SKM-1 treated with dmso at 0.1 percent for 144 hours (cell line): ENCODE measurements around the gene TXLNB.
"Not testable (repeated sequence)": the region's sequence is repeated elsewhere in the genome, so short reads cannot be mapped to it uniquely, and the experiment has no call there.

Experiments used
- DNase-seq: peaks from one replicate; lab custom pipeline; 2025; ENCODE audit not compliant: unreplicated experiment; lab: John Stamatoyannopoulos, UW

TXLNB gene

DNA sequence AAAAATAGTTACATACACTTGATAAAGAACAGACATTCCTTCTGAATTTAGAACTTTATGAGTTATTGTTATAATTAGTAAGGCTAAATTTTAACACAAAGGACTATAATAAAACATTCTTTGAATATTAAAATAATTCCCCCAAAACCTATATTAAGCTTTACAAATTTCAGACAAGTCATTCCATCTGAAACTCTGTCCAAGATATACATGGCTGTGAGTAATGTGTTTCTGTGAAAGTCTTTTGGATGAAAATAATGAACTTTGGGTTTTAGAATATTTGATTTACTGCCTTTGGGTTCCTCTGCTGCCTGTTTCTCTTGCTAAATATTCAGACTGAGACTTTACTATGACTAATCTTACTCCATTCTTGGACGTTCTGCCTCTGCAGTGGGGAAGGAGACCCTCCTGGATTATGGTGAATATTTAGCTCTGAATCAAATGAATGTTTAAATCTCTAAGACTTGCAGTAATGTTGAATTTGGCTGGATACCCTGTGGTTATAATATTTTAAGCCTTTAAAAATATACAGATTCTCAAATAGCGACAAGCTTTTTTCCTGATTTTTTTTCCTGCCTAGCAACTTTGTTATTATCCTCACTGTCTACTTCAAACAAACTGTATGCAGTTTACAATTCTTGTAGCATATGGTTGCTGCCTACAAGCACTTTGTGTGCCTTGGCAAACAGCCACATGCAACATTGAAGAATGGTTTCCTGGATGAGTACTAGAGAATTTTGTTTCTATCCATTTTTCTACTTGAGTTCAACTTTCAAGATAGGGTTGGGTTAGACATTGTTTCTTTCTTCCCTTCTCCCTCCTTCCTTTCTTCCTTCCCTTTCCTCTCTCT, 51.4 kb downstream of the TXLNB start:
- DNase-seq, result no peak

DNA sequence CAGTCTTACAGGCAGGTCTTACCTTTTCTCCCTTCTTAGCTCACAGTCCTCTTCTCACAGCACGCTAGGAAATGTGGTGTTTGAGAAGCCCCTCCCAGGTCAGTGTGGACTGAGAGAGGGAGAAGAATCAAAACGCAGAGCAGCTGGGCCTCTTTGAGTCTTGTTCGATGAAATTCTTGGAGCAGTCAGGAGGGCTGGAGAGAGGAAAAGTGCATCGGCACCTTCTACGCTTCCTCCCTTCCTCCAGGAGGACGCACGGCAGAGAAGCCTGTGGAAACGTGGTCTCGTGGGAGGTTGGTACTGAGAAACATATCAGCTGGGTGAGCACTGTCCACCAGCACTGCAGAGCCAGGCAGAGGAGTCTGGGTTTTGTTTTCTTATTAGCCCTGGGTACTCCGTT, 52.7 kb downstream of the TXLNB start:
- no peak for DNase-seq

DNA sequence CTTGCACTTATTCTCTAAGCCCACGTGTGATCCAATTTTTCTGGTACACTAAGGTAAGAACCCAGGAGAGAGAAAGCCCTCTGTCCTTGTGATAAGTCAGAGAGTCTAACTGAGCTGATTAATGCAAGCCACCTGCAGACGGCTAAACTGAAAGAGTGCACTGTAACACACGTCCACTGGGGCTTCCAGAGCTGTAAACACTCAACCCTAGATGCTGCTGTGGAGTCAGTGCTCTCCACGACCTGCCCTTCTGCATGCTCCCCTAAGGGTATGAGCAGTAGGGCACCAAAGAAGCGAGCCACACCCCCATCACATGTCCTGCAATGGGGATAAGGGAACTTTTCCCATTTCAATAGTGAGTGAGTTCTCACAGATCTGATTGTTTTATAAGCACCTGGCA, 55.7 kb downstream of the TXLNB start:
- DNase-seq, result no peak

DNA sequence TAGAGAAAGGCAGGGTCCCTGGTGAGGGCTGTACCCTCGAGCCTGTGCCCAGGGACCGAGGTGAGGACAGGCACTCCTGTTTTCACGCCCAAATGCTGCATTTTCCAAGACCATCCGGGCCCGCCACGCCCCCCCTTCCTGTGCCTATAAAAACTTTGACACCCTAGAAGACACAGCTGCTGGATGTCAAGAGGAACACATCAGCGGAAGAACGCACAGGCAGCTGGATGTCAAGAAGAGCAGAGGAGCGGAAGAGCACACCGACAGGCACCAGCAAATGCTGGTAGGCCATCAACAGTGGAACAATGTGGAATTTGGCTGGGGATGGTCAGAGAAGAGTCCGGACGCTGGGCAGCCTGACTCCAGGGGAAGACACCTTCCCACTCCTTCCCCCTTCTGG, 56.1 kb downstream of the TXLNB start:
- DNase-seq, result no peak

DNA sequence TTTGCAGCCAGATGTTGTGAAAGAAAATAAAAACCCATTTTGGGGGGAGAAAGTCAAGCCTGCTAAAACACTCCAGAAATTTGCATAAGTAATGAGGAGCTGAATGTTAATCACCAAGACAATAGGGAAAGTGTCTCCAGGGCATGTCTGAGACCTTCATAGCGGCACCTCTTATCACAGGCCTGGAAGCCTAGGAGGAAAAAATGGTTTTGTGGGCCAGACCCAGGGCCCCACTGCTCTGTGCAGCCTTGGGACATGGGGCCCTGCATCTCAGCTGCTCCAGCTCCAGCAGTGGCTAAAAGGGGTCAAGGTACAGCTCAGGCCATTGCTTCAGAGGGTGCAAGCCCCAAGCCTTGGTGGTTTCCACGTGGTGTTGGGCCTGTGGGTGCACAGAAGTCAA, 57.6 kb downstream of the TXLNB start:
- not testable (repeated sequence) for DNase-seq

DNA sequence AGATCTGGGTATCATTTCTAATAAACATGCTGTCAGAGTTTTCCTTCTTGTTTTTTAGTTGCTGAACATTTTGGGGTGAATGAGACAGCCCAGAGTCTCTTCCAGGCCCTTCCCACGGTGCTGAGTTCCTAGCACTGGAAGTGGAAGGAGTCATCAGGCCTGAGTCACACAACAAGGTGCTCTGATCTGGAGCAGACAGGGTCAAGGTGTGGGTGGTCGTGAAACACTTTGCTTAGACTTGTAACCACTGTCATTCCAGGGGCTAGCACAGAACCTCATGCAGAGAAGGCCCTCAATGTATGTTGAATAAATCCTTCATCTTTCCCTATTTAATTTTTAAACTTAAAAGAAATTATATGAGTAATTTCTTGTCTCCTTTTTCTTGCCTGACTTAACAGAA, 60.6 kb downstream of the TXLNB start:
- no peak for DNase-seq

DNA sequence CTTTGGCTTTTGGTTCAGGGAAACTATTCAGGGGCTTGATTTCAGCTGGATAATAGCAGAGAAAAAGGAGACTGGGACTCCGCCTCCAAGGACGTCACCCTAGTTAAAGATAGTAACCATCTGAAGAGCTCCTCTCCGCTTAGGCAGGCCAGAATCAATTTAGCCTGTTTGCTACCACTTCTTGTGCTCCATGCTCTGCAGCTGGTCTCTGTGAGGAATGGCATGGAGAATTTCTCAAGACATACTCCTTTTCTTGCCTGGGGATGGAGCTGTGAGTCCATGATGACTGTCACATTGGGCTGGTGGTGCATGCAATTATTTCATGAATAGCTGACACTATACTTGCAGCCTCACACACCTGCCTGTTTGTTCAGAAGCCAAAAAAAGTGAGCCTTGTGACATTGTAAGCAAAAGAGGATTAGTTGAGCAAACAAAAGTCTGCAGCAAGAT, 61.4 kb downstream of the TXLNB start:
- no peak for DNase-seq

DNA sequence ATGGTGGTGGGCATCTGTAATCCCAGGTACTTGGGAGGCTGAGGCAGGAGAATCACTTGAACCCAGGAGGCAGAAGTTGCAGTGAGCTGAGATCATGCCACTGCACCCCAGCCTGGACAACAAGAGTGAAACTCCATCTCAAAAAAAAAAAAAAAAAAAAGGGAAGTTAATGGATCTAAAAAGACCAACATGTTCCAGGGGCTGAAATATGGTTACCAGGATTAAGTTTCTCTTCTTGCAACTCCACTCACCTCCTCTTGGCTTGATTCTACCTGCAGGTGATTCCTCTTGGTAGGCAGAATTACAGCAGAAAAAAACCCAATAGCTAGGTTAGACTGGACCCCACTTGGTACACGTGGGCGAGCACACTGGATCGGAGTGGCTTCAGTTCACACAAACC, 63.4 kb downstream of the TXLNB start:
- not testable (repeated sequence) for DNase-seq

DNA sequence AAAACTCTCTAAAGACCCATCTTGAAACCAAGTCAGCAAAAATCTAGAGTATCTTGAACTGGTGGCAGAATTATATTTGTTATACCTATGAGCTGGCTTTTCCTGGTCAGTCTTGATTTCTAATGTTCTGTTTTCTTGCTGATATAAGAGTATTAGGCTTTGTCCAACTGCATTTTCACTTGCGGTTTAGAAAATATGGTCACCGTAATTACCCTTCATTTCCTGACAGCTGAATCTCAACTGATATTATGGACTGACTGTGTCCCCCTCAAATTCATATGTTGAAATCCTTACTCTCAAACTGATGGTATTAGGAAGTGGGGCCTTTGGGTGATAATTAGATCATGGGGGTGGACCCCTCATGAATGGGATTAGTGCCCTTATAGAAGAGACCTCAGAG, 72.1 kb downstream of the TXLNB start:
- DNase-seq, result no peak

DNA sequence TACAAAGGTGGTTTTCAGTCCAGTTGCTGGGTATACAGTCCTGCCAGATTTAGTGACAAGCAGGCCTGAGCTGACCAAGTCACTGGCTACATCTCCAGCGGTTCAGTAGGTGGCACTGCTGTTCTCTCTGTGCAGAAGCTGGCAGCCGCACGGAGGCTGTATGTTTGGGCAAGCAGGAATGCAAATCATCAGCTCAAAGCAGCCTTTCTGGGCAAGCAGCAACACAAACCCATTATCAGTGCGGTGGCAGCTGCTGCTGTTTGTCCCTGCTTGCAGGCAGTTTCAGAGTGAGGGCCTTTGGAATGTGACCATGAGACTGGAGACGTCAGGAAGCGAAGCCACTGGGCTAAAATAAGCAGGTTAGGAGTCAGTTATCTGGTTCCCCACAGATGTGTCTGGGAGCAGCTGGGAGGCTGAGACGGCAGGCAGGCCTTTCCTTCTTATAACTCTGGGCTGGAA, 72.5 kb downstream of the TXLNB start:
- peak; percentile 59 for DNase-seq

DNA sequence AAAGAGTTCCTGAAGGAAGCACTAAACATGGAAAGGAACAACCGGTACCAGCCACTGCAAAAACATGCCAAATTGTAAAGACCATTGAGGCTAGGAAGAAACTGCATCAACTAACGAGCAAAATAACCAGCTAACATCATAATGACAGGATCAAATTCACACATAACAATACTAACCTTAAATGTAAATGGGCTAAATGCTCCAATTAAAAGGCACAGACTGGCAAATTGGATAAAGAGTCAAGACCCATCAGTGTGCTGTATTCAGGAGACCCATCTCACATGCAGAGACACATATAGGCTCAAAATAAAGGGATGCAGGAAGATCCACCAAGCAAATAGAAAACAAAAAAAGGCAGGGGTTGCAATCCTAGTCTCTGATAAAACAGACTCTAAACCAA, 79.3 kb downstream of the TXLNB start:
- DNase-seq, result not testable (repeated sequence)

DNA sequence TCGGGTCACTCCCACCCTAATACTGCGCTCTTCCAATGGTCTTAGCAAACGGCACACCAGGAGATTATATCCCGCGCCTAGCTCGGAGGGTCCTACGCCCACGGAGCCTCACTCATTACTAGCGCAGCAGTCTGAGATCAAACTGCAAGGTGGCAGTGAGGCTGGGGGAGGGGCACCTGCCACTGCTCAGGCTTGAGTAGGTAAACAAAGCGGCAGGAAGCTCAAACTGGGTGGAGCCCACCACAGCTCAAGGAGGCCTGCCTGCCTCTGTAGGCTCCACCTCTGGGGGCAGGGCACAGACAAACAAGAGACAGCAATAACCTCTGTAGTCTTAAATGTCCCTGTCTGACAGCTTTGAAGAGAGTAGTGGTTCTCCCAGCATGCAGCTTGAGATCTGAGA, 81.0 kb downstream of the TXLNB start:
- not testable (repeated sequence) for DNase-seq

DNA sequence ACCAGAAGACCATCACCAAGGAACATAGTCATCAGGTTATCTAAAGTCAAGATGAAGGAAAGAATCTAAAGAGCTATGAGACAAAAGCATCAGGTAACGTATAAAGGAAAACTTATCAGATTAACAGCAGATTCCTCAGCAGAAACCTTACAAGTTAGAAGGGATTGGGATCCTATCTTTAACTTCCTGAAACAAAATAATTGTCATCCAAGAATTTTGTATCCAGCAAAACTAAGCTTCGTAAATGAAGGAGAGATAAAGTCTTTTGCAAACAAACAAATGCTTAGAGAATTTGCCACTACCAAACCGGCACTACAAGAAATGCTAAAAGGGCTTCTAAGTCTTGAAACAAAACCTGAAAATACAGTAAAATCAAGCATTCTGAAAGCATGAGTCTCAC, 86.0 kb downstream of the TXLNB start:
- no peak for DNase-seq

DNA sequence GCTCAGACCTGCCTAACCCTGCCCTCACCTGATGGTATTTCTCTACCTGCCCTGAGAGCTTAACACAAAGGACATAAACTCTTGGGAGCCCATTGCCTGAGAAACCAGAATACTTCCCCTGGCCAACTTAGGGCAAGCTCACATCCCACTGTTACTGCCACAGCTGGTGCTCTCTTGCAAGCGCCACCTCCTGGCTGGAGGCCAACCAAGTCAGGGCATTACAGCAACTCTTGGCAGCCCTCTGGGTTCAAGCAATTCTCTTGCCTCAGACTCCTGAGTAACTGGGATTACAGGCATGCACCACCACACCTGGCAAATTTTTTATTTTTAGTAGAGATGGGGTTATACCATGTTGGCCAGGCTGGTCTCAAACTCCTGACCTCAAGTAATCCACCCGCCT, 86.8 kb downstream of the TXLNB start:
- DNase-seq, result no peak

DNA sequence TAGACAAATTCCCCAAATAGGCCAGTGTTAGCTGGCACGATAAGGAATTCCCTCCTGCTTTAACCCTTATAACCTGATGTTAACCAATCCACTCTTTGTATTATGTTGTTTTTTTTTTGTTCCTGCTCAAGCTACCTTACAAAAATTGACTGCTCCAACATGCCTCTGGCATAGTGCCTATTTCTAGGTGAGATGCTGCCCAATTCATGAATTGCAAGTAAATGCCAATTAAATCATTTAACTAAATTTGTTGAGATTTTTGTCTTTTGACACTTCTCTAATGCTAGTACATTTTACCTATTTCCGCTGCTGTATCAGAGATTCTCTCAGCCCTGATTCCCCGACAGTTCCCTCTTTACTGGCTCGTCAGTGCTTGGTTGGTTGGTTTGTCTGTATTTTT, 90.4 kb downstream of the TXLNB start:
- DNase-seq, result no peak

DNA sequence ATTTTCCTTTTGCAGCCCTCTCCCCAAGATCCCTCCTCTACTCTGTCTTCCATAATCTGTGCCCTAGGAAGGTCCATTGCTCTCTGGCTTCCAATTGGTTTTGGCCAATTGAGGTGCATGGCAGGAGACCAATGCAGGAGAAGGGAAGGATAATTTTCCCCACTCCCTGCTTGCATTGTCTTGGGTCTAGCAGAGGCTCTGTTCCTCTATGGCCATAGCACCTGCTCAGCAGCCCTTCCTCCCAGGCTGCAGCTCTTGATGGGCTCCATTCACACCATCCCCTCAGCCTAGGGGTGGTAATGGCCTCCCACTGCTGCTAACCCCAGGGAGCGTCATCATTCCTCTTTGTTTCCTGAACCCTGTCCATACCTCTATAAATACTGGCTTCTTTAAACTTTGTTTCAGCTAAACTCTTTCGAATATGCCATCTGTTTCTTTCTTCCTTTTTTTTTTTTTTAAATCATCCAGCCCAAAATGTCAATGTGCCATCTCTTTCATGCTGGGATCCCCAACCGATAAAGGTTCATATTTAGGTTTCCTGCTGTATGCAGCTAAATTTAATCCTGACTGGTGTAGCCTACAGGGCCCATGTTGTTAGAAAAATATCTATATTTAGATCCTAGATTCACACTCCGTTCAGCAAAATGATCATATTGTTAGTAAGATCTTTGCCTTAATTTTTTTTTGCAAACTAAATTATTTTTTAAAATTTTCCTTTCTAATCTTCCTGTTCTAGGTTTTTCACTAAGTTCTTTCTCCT, 93.1 kb downstream of the TXLNB start:
- DNase-seq, result no peak

DNA sequence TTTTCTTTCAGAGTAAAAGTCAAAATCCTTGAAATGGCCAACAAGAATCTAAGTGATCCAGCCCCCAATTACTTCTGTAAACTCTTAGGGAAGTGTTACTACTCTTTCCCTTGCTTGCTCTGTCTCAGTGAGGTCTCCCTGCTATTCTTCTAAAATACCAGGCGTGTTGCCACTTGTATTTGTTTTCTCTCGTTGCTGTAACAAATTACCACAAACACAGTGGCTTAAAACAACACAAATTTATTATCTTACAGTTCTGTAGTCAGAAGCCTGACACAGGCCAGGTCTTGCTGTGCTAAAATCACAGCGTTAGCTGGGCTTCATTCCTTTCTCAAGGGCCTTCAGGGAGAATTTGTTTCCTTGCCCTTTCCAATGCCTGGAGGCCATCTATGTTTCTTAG, 97.1 kb downstream of the TXLNB start:
- DNase-seq, result no peak
